ENCODE measurements around the gene CFAP45.

Gene CFAP45

GRCh38 chr1:159941141-159941540 lies 41.2 kb upstream of the CFAP45 start:
- in situ Hi-C loops (cut with MboI; ENCODE audit: low sequenced_read_pairs, unreplicated experiment), result no loop called here
- no peak for DNase-seq (ENCODE audit: low spot score)
- TF ChIP-seq CTCF (IDR thresholded peaks at IDR 0.05; ENCODE audit: borderline replicate concordance, control extremely low read depth, extremely low read depth, insufficient read depth, missing control alignments), result no peak

- in situ Hi-C loops (cut with MboI; ENCODE audit: low sequenced_read_pairs, unreplicated experiment), result no loop called here
- no peak for TF ChIP-seq CTCF (IDR thresholded peaks at IDR 0.05; ENCODE audit: borderline replicate concordance, control extremely low read depth, extremely low read depth, insufficient read depth, missing control alignments)
- DNase-seq (ENCODE audit: low spot score), result no peak
These were observed 40.1 kb upstream of the CFAP45 start for GRCh38 chr1:159940006-159940620.

GRCh38 chr1:159939678-159940002 lies 39.7 kb upstream of the CFAP45 start:
- no peak for DNase-seq (ENCODE audit: low spot score)
- in situ Hi-C loops (cut with MboI; ENCODE audit: low sequenced_read_pairs, unreplicated experiment), result loop anchor here (10.0 kb wide), 1 partner anchor 65 kb away; no protein-coding TSS in a partner anchor
- TF ChIP-seq CTCF (IDR thresholded peaks at IDR 0.05; ENCODE audit: borderline replicate concordance, control extremely low read depth, extremely low read depth, insufficient read depth, missing control alignments), result no peak

- in situ Hi-C loops (cut with MboI; ENCODE audit: low sequenced_read_pairs, unreplicated experiment), result loop anchor here (10.0 kb wide), 1 partner anchor 66 kb away; no protein-coding TSS in a partner anchor
- TF ChIP-seq CTCF (IDR thresholded peaks at IDR 0.05; ENCODE audit: borderline replicate concordance, control extremely low read depth, extremely low read depth, insufficient read depth, missing control alignments), result no peak
- DNase-seq (ENCODE audit: low spot score), result no peak
These were observed 39.1 kb upstream of the CFAP45 start for GRCh38 chr1:159938905-159939677.

- no peak for TF ChIP-seq CTCF (IDR thresholded peaks at IDR 0.05; ENCODE audit: borderline replicate concordance, control extremely low read depth, extremely low read depth, insufficient read depth, missing control alignments)
- peak; percentile 29 for DNase-seq (ENCODE audit: low spot score)
- in situ Hi-C loops (cut with MboI; ENCODE audit: low sequenced_read_pairs, unreplicated experiment), result loop anchor here (10.0 kb wide), 1 partner anchor 66 kb away; no protein-coding TSS in a partner anchor
These were observed 38.4 kb upstream of the CFAP45 start for GRCh38 chr1:159938211-159938852.

GRCh38 chr1:159937054-159937750 lies 37.2 kb upstream of the CFAP45 start:
- in situ Hi-C loops (cut with MboI; ENCODE audit: low sequenced_read_pairs, unreplicated experiment), result loop anchor here (10.0 kb wide), 1 partner anchor 68 kb away; no protein-coding TSS in a partner anchor
- TF ChIP-seq CTCF (IDR thresholded peaks at IDR 0.05; ENCODE audit: borderline replicate concordance, control extremely low read depth, extremely low read depth, insufficient read depth, missing control alignments), result no peak
- peak; percentile 49 for DNase-seq (ENCODE audit: low spot score)

Measured in GM13976 (cell line).